Esophagus (tissue), 2 donors: ENCODE results near the gene UNC45B. TPM values are rescaled to one million over a fixed set of nuclear protein-coding genes. Genes with fewer than 3 reads are reported as not detected.
"Not testable (repeated sequence)": the region's sequence is repeated elsewhere in the genome, so short reads cannot be mapped to it uniquely, and the experiment has no call there.

Source experiments
- H3K27ac ChIP-seq, 2 donors: one replicate each; pipeline ENCODE4 v1.5.1; 2013; ENCODE audit warnings: low read depth in 2 of 2, mild to moderate bottlenecking in 2 of 2, inconsistent platforms in 1 of 2, low read length in 1 of 2, moderate library complexity in 1 of 2
- H3K27me3 ChIP-seq, 2 donors: one replicate each; pipeline ENCODE4 v1.6.1; 2013; ENCODE audit warnings: low read length in 2 of 2, control low read depth in 1 of 2, mild to moderate bottlenecking in 1 of 2; ENCODE audit not compliant: insufficient read depth in 2 of 2, control insufficient read depth in 1 of 2
- H3K36me3 ChIP-seq, 2 donors: one replicate each; pipeline ENCODE4 v1.6.1; 2013; ENCODE audit warnings: low read length in 1 of 2; ENCODE audit not compliant: control insufficient read depth in 2 of 2, insufficient read depth in 2 of 2
- H3K4me1 ChIP-seq, 2 donors: one replicate each; pipeline ENCODE4 v1.6.1; 2013; ENCODE audit warnings: low read length in 1 of 2; ENCODE audit not compliant: control insufficient read depth in 2 of 2, insufficient read depth in 2 of 2
- H3K4me3 ChIP-seq, 2 donors: one replicate each; pipeline ENCODE4 v1.5.1; 2013; ENCODE audit warnings: low read length in 2 of 2, mild to moderate bottlenecking in 2 of 2, low read depth in 1 of 2, moderate library complexity in 1 of 2
- H3K9me3 ChIP-seq, 2 donors: one replicate each; pipeline ENCODE4 v1.6.1; 2013; ENCODE audit warnings: mild to moderate bottlenecking in 2 of 2, low read depth in 1 of 2, low read length in 1 of 2, moderate library complexity in 1 of 2; ENCODE audit not compliant: control insufficient read depth in 2 of 2, insufficient read depth in 1 of 2
- WGBS, 2 donors: extraction: QIAGEN DNeasy Blood & Tissue Kit; methylation state at CpG; one replicate each; pipeline ENCODE4 v1.1.7; 2013; 5-methylcytosine and 5-hydroxymethylcytosine counted together
- polyA plus RNA-seq, 2 donors: library from polyadenylated mRNA; stranded (reverse); fragments of 200-250 nt; gene quantifications; one replicate each; pipeline ENCODE4 v1.2.3, GENCODE V29; 2013
- donor health status: healthy with polysubstance abuse.
- donor health status: Bipolar disorder and iron deficiency.

UNC45B gene, protein sequence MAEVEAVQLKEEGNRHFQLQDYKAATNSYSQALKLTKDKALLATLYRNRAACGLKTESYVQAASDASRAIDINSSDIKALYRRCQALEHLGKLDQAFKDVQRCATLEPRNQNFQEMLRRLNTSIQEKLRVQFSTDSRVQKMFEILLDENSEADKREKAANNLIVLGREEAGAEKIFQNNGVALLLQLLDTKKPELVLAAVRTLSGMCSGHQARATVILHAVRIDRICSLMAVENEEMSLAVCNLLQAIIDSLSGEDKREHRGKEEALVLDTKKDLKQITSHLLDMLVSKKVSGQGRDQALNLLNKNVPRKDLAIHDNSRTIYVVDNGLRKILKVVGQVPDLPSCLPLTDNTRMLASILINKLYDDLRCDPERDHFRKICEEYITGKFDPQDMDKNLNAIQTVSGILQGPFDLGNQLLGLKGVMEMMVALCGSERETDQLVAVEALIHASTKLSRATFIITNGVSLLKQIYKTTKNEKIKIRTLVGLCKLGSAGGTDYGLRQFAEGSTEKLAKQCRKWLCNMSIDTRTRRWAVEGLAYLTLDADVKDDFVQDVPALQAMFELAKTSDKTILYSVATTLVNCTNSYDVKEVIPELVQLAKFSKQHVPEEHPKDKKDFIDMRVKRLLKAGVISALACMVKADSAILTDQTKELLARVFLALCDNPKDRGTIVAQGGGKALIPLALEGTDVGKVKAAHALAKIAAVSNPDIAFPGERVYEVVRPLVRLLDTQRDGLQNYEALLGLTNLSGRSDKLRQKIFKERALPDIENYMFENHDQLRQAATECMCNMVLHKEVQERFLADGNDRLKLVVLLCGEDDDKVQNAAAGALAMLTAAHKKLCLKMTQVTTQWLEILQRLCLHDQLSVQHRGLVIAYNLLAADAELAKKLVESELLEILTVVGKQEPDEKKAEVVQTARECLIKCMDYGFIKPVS
- polyA plus RNA-seq: under 1 TPM; 0.01 to 0.02 TPM

DNA sequence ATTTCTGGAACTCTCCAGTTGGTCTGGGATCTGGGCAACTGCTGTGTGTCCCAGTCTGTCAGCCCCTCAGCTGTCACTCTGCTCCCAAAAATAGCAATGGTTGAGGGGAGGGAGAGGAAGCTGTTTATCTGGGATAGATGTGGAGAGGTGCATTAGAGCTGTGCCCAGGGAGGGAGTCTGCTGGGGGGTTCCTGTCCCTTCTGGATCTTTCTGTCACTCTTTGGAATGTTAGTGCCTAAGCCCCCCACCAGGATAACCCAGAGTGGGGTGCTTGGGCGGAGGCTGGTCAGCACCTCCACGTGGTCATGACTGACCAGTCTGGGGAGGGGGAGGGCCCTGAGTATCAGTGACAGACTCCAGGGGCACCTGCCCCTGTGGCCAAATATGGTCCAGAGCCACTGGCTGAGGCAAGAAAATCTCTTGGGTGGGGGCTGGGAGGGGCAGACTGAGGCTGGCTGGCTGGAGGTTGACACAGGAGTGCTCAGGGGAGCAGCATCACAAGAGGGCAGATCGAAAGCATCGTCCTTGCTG, at the start of gene UNC45B:
UNC45B (plus strand) TSS at position 443 of the 531 bp plus-strand sequence. CDS start 447 bp downstream, outside the sequence.
- 78 to 79% methylated on average over 4 of the region's 4 CpGs for WGBS, 2 donors
- H3K27ac ChIP-seq: no peak within 1 kb of the TSS

DNA sequence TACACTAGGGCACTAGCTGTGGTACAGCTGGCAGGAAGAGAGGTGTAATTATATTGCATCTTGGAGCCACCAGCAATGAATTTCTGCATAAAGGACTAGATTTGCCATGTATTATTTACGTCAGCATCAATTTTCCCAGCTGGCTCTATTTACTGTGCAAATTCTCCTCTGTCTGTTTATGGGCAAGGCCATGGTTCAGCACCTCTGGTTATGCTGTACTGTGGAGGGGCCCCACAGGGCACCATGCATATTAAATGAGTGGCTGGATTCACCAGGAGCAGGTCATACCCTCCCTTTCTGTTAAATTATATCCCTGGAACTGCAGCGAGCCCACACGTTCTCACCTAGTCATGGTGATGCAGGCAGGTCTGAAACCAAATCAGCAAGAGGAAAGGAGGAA, 47.7 kb upstream of the UNC45B start:
- Histone ChIP-seq H3K4me1 (no peaks in the 10 kb centered on the region), H3K27me3 (no peaks in the 10 kb centered on the region), H3K4me3 (no peak overlapping the region), H3K27ac (no peak overlapping the region), H3K36me3 (peaks cover 3 to 5% of the 10 kb centered on the region in 2 donors), H3K9me3 (no peaks in the 10 kb centered on the region)
- 90 to 92% methylated on average over 3 of the region's 3 CpGs for WGBS, 2 donors

More for the DNA sequence above, at the start of gene UNC45B:
- no peaks in the 10 kb centered on the region for H3K27me3 ChIP-seq
- H3K4me1 ChIP-seq: no peaks in the 10 kb centered on the region
- no peak within 1 kb of the TSS for H3K4me3 ChIP-seq
- no peaks in the 10 kb centered on the region for H3K36me3 ChIP-seq
- H3K9me3 ChIP-seq: no peaks in the 10 kb centered on the region

DNA sequence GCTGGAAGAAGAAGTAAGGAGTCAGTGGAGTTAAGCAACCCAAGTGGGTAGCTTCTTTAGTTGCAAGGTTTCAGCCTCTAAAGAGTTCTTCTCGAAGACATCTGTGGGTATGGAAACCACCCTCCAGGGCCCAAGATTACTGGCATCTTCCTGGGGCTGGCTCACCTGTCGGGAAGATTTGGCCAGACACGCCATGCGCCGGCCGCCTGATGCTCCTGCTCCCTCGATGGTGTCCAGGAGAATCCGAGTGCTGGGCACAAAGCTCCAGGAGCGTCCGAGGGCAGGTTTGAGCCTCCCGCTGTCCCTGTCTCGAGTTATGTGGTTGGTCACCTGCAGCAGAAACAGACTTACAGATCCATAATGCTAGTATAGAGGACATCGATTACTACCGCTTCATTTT, 46.6 kb upstream of the UNC45B start:
- Histone ChIP-seq H3K36me3 (peaks cover 5% of the 10 kb centered on the region in 2 donors), H3K9me3 (no peaks in the 10 kb centered on the region), H3K27ac (no peak overlapping the region), H3K27me3 (no peaks in the 10 kb centered on the region), H3K4me3 (no peak overlapping the region), H3K4me1 (no peaks in the 10 kb centered on the region)
- 95 to 96% methylated on average over 14 of the region's 14 CpGs for WGBS, 2 donors

DNA sequence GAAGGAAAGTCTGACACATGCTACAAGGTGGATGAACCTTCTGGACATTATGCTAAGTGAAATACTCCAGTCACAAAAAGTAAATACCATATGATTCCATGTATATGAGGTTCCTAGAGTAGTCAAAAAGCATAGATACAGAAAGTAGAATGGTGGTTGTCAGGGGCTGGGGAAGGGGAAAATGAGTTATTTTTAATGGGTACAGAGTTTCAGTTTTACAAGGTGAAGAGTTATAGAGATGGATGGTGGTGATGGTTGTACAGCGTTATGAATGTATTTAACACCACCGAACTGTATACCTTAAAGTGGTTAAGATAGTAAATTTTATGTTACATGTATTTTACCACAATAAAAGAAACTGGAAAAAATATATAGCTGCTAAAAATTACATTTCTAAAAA, 45.9 kb upstream of the UNC45B start:
- Histone ChIP-seq H3K36me3 (peaks cover 5 to 9% of the 10 kb centered on the region in 2 donors), H3K4me3 (no peak overlapping the region), H3K27me3 (no peaks in the 10 kb centered on the region), H3K9me3 (no peaks in the 10 kb centered on the region), H3K4me1 (no peaks in the 10 kb centered on the region), H3K27ac (no peak overlapping the region)
- WGBS, 2 donors: 90% methylated on average over 2 of the region's 2 CpGs

DNA sequence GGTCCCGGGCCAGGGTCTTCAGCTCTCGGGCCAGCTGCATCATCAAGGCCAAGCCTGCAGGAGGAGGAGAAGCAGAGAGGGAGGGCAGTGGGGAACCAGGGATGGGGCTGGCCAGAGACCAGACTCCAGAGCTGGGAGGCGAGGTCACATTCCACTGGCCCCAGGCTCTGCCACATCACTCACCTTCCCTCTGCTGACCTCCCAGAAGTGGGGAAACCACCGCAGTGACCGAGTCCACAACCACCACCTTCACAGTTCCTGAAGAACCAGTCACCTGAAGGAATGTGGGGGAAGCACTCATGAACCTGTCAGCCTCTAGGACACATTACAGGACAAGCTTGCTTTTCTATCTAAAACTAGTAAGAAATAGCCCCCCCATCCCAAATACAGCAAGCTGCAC, 44.3 kb upstream of the UNC45B start:
- peaks cover 5 to 9% of the 10 kb centered on the region in 2 donors for H3K36me3 ChIP-seq
- H3K9me3 ChIP-seq: no peaks in the 10 kb centered on the region
- 92 to 97% methylated on average over 5 of the region's 5 CpGs for WGBS, 2 donors
- H3K27ac ChIP-seq: no peak overlapping the region
- no peaks in the 10 kb centered on the region for H3K27me3 ChIP-seq
- H3K4me3 ChIP-seq: no peak overlapping the region
- H3K4me1 ChIP-seq: no peaks in the 10 kb centered on the region

DNA sequence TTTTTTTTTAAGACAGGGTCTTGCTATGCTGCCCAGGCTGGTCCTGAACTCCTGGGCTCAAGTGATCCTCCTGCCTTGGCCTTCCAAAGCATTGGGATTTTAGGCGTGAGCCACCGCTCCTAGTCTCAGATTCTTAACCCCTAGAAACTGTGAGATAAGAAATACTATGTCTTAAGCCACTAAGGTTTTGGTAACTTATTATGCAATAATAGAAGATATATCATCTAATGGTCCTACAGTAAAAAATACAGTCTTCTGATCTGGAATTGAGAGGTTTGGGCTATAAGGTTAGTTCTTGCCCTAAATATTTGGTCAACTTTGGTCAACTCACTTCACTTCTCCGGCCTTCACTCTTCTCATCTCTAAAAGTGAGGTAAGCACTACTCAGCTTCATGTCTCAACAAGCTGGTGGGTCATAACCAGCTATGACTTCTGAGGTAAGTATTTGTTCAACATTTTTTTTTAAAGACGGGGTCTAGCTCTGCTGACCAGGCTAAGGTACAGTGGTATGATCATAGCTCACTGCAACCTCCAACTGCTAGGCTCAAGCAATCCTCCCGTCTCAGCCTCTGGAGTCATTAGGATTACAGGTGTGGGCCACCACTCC, 42.7 kb upstream of the UNC45B start:
- H3K27ac ChIP-seq: no peak overlapping the region
- H3K4me3 ChIP-seq: no peak overlapping the region
- no peaks in the 10 kb centered on the region for H3K27me3 ChIP-seq
- no peaks in the 10 kb centered on the region for H3K4me1 ChIP-seq
- no peaks in the 10 kb centered on the region for H3K9me3 ChIP-seq
- peaks cover 5 to 9% of the 10 kb centered on the region in 2 donors for H3K36me3 ChIP-seq
- 95 to 98% methylated on average over 5 of the region's 5 CpGs for WGBS, 2 donors

DNA sequence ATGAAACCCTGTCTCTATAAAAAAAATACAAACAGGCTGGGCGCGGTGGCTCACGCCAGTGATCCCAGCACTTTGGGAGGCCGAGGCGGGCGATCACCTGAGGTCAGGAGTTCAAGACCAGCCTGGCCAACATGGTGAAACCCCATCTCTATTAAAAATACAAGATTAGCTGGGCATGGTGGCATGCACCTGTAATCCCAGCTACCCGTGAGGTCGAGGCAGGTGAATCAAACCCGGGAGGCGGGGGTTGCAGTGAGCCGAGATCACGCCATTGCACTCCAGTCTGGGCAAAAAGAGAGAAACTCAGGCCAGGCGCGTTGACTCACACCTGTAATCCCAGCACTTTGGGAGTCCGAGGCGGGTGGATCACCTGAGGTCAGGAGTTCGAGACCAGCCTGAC, 36.8 kb upstream of the UNC45B start:
- WGBS, 2 donors: 97 to 99% methylated on average over 17 of the region's 17 CpGs

DNA sequence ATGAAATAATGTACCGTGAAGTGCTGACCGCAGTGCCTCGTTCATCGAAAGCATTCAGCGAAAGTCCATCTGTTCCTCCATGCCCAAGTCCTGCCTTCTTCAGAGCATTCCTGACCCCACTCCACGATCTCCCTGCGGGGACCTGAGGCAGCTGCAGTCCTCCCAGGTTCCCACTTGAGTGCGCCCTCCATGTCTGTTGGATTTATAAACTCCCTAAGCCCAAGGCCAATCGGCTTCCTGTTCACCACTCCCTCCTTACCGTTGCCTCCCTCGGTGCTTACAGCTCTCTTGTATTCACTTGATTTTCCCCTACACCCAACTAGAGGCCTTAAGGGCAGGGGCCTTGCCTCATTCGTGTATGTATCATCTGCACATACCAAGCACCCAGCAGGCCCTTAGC, 30.8 kb upstream of the UNC45B start:
- no peak overlapping the region for H3K4me3 ChIP-seq
- no peaks in the 10 kb centered on the region for H3K27me3 ChIP-seq
- H3K36me3 ChIP-seq: no peaks in the 10 kb centered on the region
- peaks cover 0 to 3% of the 10 kb centered on the region in 2 donors for H3K4me1 ChIP-seq
- no peaks in the 10 kb centered on the region for H3K9me3 ChIP-seq
- no peak overlapping the region for H3K27ac ChIP-seq
- WGBS, 2 donors: 87 to 90% methylated on average over 12 of the region's 12 CpGs

More for the DNA sequence above, 36.8 kb upstream of the UNC45B start:
- not testable (repeated sequence) for H3K4me3 ChIP-seq, H3K27me3 ChIP-seq, H3K27ac ChIP-seq, H3K36me3 ChIP-seq, H3K4me1 ChIP-seq, H3K9me3 ChIP-seq

DNA sequence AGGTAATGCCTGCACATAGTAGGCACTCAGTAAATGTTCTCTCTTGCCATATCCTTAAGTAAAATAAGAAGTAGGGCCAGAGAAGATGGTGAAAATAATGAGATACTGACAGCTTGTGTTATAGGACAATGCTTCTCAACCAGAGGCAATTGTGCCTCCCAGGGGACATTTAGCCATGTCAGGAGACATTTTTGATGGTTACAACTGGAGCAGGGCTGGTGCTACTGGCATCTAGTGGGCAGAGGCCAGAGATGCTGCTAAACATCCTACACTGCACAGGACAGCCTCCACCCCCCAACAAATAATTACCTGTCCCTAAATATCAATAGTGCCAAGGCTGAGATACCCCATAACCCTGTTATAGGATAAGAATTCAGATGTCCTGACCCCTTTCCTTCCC, 29.6 kb upstream of the UNC45B start:
- Histone ChIP-seq H3K4me3 (no peak overlapping the region), H3K9me3 (no peaks in the 10 kb centered on the region), H3K27me3 (no peaks in the 10 kb centered on the region), H3K27ac (no peak overlapping the region), H3K4me1 (peaks cover 3% of the 10 kb centered on the region in 2 donors), H3K36me3 (no peaks in the 10 kb centered on the region)
